Progenitor cell of endocrine pancreas (in vitro differentiated cells): Measurements from ENCODE around the gene AQP1. TPM values are rescaled to one million over a fixed set of nuclear protein-coding genes. Genes with fewer than 3 reads are reported as not detected.

ENCODE experiments used
- DNase-seq: peaks from one replicate; pipeline ENCODE4 v3.0.0; 2021; ENCODE audit warnings: low spot score; ENCODE audit not compliant: unreplicated experiment
- H3K27ac Mint-ChIP-seq: 2 replicates; pipeline ENCODE4 v1.8.0; 2021; ENCODE audit warnings: mild to moderate bottlenecking, moderate library complexity, mixed read lengths
- H3K27me3 Mint-ChIP-seq: 2 replicates; pipeline ENCODE4 v1.8.0; 2021; ENCODE audit warnings: mixed read lengths
- H3K36me3 Mint-ChIP-seq: 2 replicates; pipeline ENCODE4 v1.8.0; 2022; ENCODE audit warnings: mixed read lengths; ENCODE audit not compliant: insufficient read depth
- H3K4me1 Mint-ChIP-seq: 2 replicates; pipeline ENCODE4 v1.8.0; 2021; ENCODE audit warnings: low read depth, mixed read lengths
- H3K4me3 Mint-ChIP-seq: 2 replicates; pipeline ENCODE4 v1.8.0; 2021; ENCODE audit warnings: low read depth, mild to moderate bottlenecking, moderate library complexity, mixed read lengths
- H3K9me3 Mint-ChIP-seq: 2 replicates; pipeline ENCODE4 v1.8.0; 2021; ENCODE audit warnings: low read depth, mixed read lengths
- total RNA-seq: library from RNA; stranded (reverse); gene quantifications from 2 replicates; pipeline ENCODE4 v1.2.1, GENCODE V29; 2021
- TF ChIP-seq, protein P1 (sequence below): fragments of 200-600 bp; sonication (generic); IDR thresholded peaks from one replicate; pipeline ENCODE4 v1.5.0; 2021; ENCODE audit warnings: antibody characterized with exemption, mild to moderate bottlenecking; ENCODE audit not compliant: unreplicated experiment

Gene AQP1
- total RNA-seq, 1 donor from 2014 or later, result 1.3 TPM

DNA sequence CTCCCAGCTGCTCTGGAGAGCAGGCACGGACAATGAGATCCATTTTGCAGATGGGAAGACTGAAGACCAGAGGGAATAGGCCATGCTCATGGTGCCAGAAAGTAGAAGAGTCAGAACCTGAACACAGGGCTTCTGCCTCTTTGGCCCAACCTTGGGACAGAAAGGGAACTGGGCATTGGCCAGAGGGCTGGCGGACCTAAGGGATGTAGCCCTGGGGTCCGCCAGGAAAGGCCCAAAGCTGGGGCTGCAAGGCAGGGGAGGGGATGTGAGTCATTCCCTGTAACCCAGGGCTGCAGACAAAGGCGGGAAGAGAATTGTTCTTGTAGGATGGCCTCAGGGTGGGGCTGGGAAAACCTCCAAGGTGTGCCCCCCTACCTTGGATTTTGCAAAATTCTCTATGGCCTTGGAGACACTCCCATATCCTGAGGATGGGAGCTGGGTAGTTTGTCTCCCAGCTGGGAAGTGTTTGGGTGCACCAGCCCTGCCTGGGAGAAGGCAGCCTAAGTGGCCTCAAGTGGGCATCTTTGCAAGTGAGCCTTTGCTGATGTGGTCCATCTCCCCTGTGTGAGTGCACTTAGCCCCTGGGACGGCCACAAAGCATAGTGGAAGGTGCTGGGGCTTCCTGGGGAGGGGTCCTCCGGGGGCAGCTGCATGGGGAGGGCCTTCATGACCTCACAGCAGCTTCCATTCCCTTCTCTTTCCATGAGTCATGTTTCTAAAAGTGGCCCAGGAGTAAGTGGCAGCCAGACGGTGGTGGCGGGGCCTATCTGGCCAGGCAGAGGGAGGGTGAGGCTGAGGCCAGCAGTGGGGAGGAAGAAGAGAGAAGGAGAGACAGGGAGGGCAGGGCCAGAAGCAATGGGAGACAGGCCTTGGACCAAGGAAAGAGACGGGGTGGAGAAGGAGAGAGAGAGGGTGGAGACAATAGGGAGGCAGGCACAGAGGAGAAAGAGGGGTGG, 9.2 kb downstream of the AQP1 start:
- peaks cover 3% of the 10 kb centered on the region for H3K27me3 Mint-ChIP-seq
- no peaks in the 10 kb centered on the region for H3K36me3 Mint-ChIP-seq
- DNase-seq, result no peak
- H3K27ac Mint-ChIP-seq, result no peak overlapping the region
- no peaks in the 10 kb centered on the region for H3K9me3 Mint-ChIP-seq
- no peak overlapping the region for H3K4me3 Mint-ChIP-seq
- peaks cover 9% of the 10 kb centered on the region for H3K4me1 Mint-ChIP-seq
- TF ChIP-seq, protein P1, sequence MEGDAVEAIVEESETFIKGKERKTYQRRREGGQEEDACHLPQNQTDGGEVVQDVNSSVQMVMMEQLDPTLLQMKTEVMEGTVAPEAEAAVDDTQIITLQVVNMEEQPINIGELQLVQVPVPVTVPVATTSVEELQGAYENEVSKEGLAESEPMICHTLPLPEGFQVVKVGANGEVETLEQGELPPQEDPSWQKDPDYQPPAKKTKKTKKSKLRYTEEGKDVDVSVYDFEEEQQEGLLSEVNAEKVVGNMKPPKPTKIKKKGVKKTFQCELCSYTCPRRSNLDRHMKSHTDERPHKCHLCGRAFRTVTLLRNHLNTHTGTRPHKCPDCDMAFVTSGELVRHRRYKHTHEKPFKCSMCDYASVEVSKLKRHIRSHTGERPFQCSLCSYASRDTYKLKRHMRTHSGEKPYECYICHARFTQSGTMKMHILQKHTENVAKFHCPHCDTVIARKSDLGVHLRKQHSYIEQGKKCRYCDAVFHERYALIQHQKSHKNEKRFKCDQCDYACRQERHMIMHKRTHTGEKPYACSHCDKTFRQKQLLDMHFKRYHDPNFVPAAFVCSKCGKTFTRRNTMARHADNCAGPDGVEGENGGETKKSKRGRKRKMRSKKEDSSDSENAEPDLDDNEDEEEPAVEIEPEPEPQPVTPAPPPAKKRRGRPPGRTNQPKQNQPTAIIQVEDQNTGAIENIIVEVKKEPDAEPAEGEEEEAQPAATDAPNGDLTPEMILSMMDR, result no peak

DNA sequence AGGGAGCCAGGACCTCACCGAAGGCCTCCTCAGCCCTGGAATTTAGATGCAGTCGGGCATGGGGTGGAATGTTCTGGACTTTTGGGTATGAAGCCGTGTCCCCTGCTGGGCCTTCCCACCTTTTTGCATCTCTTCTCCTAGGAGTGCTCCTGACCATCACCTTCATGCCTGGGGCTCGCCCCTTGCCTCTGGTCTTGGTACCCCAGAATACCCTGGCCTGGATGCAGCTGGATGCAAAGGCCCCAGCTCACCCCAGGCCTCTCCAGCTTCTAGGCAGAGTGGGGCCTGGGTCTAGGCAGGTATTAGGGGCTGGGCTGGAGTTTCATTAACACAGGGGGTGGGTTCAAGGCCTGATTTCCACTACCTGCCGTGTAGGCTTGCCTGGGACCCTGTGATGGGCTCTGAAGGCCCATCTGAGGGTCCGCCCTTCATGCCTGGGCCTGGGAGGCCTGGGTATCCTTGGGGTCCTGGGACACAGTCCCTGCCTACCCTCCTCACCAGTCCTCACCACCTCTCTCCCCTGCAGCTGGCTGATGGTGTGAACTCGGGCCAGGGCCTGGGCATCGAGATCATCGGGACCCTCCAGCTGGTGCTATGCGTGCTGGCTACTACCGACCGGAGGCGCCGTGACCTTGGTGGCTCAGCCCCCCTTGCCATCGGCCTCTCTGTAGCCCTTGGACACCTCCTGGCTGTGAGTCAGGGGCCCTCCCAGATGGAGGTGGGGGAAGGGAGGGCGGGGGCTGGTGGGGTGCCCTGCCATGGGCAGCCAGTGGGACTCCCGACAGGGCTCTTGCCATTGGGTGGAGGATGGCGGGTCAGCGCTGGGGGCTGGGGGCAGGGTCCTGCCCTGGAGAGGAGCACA, 10.1 kb downstream of the AQP1 start:
- no peak overlapping the region for H3K4me3 Mint-ChIP-seq
- no peak overlapping the region for H3K27ac Mint-ChIP-seq
- no peaks in the 10 kb centered on the region for H3K36me3 Mint-ChIP-seq
- TF ChIP-seq, protein P1, result no peak
- H3K9me3 Mint-ChIP-seq, result no peaks in the 10 kb centered on the region
- H3K27me3 Mint-ChIP-seq, result peaks cover 3% of the 10 kb centered on the region
- no peak for DNase-seq
- H3K4me1 Mint-ChIP-seq, result peaks cover 6% of the 10 kb centered on the region

DNA sequence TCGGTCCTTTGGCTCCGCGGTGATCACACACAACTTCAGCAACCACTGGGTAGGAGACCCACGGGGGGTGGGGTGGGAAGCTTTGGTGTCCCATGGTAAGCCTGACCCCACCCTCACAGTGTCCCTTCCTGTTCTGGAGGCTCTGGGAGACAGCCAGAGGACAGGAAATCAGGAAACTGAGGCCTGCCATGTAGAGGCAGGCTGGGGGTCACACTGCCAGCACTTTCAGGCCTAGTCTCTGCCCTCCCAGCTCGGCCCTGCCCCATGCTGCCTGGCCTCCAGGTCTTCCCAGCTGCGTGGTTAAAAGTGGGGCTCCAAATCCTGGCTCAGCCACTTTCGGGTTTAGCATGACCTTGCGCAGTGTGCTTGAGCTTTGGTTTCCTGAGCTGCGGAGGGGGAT, 10.9 kb downstream of the AQP1 start:
- Mint-ChIP-seq H3K27me3 (peaks cover 3% of the 10 kb centered on the region), H3K4me3 (no peak overlapping the region), H3K36me3 (no peaks in the 10 kb centered on the region), H3K27ac (no peak overlapping the region), H3K4me1 (no peaks in the 10 kb centered on the region), H3K9me3 (no peaks in the 10 kb centered on the region)
- TF ChIP-seq, protein P1, result no peak
- no peak for DNase-seq

- Mint-ChIP-seq H3K9me3 (no peaks in the 10 kb centered on the region), H3K27ac (no peak overlapping the region), H3K27me3 (peaks cover 3% of the 10 kb centered on the region), H3K4me3 (no peak overlapping the region), H3K36me3 (no peaks in the 10 kb centered on the region), H3K4me1 (no peaks in the 10 kb centered on the region)
- TF ChIP-seq, protein P1, result no peak
- no peak for DNase-seq
Observed at GRCh38 chr7:30923009-30923773, 11.5 kb downstream of the AQP1 start.
